Liver (tissue), 9 donors: ENCODE results near the gene IKBKE. TPM values are rescaled to one million over a fixed set of nuclear protein-coding genes. Genes with fewer than 3 reads are reported as not detected.

ENCODE experiments used
- DNase-seq: peaks from one replicate; pipeline ENCODE4 v3.0.0-alpha.2; 2017; ENCODE audit warnings: low spot score
- H3K27ac ChIP-seq, 2 donors: one replicate each; pipeline ENCODE4 v1.7.0; 2013; ENCODE audit warnings: inconsistent platforms in 2 of 2, low read length in 2 of 2, control low read depth in 1 of 2, low read depth in 1 of 2, mild to moderate bottlenecking in 1 of 2
- H3K27me3 ChIP-seq, 4 donors: one replicate each; pipeline versions ENCODE4 v1.6.1 to v1.7.0; 2013; ENCODE audit warnings: low read length in 3 of 4, inconsistent platforms in 1 of 4, mild to moderate bottlenecking in 1 of 4, moderate library complexity in 1 of 4; ENCODE audit not compliant: control insufficient read depth in 4 of 4, insufficient read depth in 4 of 4
- H3K36me3 ChIP-seq, 4 donors: one replicate each; pipeline versions ENCODE4 v1.6.1 to v1.7.0; 2013; ENCODE audit warnings: low read length in 3 of 4, mild to moderate bottlenecking in 3 of 4, low read depth in 1 of 4, moderate library complexity in 1 of 4; ENCODE audit not compliant: control insufficient read depth in 4 of 4, insufficient read depth in 3 of 4
- H3K4me1 ChIP-seq, 4 donors: one replicate each; pipeline versions ENCODE4 v1.6.1 to v1.7.0; 2013; ENCODE audit warnings: low read length in 3 of 4, mild to moderate bottlenecking in 3 of 4, moderate library complexity in 1 of 4; ENCODE audit not compliant: control insufficient read depth in 4 of 4, insufficient read depth in 4 of 4
- H3K4me3 ChIP-seq, 3 donors: one replicate each; pipeline versions ENCODE4 v1.6.1 to v1.7.0; 2013; ENCODE audit warnings: low read length in 3 of 3, control low read depth in 1 of 3, low read depth in 1 of 3, mild to moderate bottlenecking in 1 of 3
- H3K9ac ChIP-seq, 2 donors: one replicate each; pipeline ENCODE4 v1.7.0; 2013; ENCODE audit warnings: low read length in 2 of 2, mild to moderate bottlenecking in 2 of 2, moderate library complexity in 2 of 2, control low read depth in 1 of 2, low read depth in 1 of 2
- H3K9me3 ChIP-seq, 4 donors: one replicate each; pipeline versions ENCODE4 v1.6.1 to v1.7.0; 2013; ENCODE audit warnings: low read length in 3 of 4; ENCODE audit not compliant: control insufficient read depth in 4 of 4
- ATF3 ChIP-seq: IDR thresholded peaks from 2 replicates; pipeline ENCODE4 v1.6.1; 2016; ENCODE audit warnings: antibody characterized with exemption
- EGR1 ChIP-seq, 2 donors: IDR thresholded peaks; 2 replicates each; pipeline ENCODE4 v1.6.1; 2016 to 2018; ENCODE audit warnings: antibody characterized with exemption in 2 of 2, low read depth in 2 of 2
- FOXA1 ChIP-seq: IDR thresholded peaks from 2 replicates; pipeline ENCODE4 v1.6.1; 2016; ENCODE audit warnings: antibody characterized with exemption
- GABPA ChIP-seq, 2 donors: IDR thresholded peaks in 1 of 2; conservative IDR thresholded peaks in 1 of 2; 2 replicates each; pipeline ENCODE4 v1.6.1; 2016; ENCODE audit warnings: antibody characterized with exemption in 2 of 2, mild to moderate bottlenecking in 1 of 2, moderate library complexity in 1 of 2
- HNF4A ChIP-seq, 2 donors: conservative IDR thresholded peaks; 2 replicates each; pipeline ENCODE4 v1.6.1; 2016; ENCODE audit warnings: antibody characterized with exemption in 2 of 2, mild to moderate bottlenecking in 2 of 2
- HNF4G ChIP-seq: IDR thresholded peaks from 2 replicates; pipeline ENCODE4 v1.6.1; 2016; ENCODE audit warnings: antibody characterized with exemption
- JUND ChIP-seq, 2 donors: IDR thresholded peaks; 2 replicates each; pipeline ENCODE4 v1.6.1; 2016; ENCODE audit warnings: antibody characterized with exemption in 2 of 2
- MAX ChIP-seq: IDR thresholded peaks from 2 replicates; pipeline ENCODE4 v1.6.1; 2016; ENCODE audit warnings: antibody characterized with exemption
- NR2F2 ChIP-seq: IDR thresholded peaks from 2 replicates; pipeline ENCODE4 v1.6.1; 2016; ENCODE audit warnings: antibody characterized with exemption
- RAD21 ChIP-seq, 2 donors: IDR thresholded peaks; 2 replicates each; pipeline ENCODE4 v1.6.1; 2016; ENCODE audit warnings: antibody characterized with exemption in 2 of 2, mild to moderate bottlenecking in 2 of 2
- REST ChIP-seq: IDR thresholded peaks from 2 replicates; pipeline ENCODE4 v1.6.1; 2016; ENCODE audit warnings: antibody characterized with exemption, mild to moderate bottlenecking
- RXRA ChIP-seq, 2 donors: IDR thresholded peaks; 2 replicates each; pipeline ENCODE4 v1.6.1; 2017 to 2018; ENCODE audit warnings: antibody characterized with exemption in 2 of 2, mild to moderate bottlenecking in 1 of 2
- SP1 ChIP-seq: IDR thresholded peaks from 2 replicates; pipeline ENCODE4 v1.6.1; 2018; ENCODE audit warnings: antibody characterized with exemption, mild to moderate bottlenecking
- TAF1 ChIP-seq: conservative IDR thresholded peaks from 2 replicates; pipeline ENCODE4 v1.6.1; 2016; ENCODE audit warnings: antibody characterized with exemption, mild to moderate bottlenecking
- YY1 ChIP-seq: IDR thresholded peaks from 2 replicates; pipeline ENCODE4 v1.6.1; 2016; ENCODE audit warnings: antibody characterized with exemption, mild to moderate bottlenecking
- WGBS: extraction: QIAGEN DNeasy Blood & Tissue Kit; methylation state at CpG from one replicate; pipeline ENCODE4 v1.1.7; 2013; 5-methylcytosine and 5-hydroxymethylcytosine counted together
- polyA plus RNA-seq, 2 donors: library from polyadenylated mRNA; stranded (reverse) in 1 of 2; unstranded in 1 of 2; fragments of 200-250 nt in 1 of 2; fragments of >200 nt in 1 of 2; fragmentation: Nextera tagmentation in 1 of 2; extraction: Ambion mirVana in 1 of 2; gene quantifications; one replicate each; pipeline versions ENCODE4 v1.2.1 to v1.2.3, GENCODE V29; 2013 to 2015
- total RNA-seq, 2 donors: library from RNA; depleted of rRNA; stranded (reverse); fragments of >200 nt; gene quantifications; one replicate each; pipeline ENCODE4 v1.2.3, GENCODE V29; 2014
- donor health status: healthy.
- donor health status: healthy.
- donor health status: healthy.
- donor health status: healthy.
- donor health status: healthy.

The IKBKE gene
- total and polyA plus RNA-seq, 4 donors, result 0.81 to 3.9 (median 1.5) TPM

- no peak for DNase-seq
- H3K4me1 ChIP-seq, result peaks cover 4 to 37% (median 31%) of the 10 kb centered on the region in 4 donors
- H3K9me3 ChIP-seq, result no peaks in the 10 kb centered on the region
- no peaks in the 10 kb centered on the region for H3K36me3 ChIP-seq
- H3K9ac ChIP-seq, result peak overlapping the region in 1 of 2 donors; percentile 42
- no peak for TF ChIP-seq YY1
- no peak for TF ChIP-seq ATF3
- H3K4me3 ChIP-seq, result peak overlapping the region in 1 of 3 donors; percentile 9
- no peaks in the 10 kb centered on the region for H3K27me3 ChIP-seq
- WGBS, result 44% methylated on average over 18 of the region's 18 CpGs
- peak overlapping the region; percentile 48 to 67 for H3K27ac ChIP-seq
These were observed 47.9 kb downstream of the IKBKE start for GRCh38 chr1:206518206-206518605.

GRCh38 chr1:206518743-206519142 is 48.5 kb downstream of the IKBKE start:
- no peak overlapping the region for H3K4me3 ChIP-seq
- no peak for DNase-seq

GRCh38 chr1:206521127-206521526 is 50.9 kb downstream of the IKBKE start:
- DNase-seq, result no peak
- TF ChIP-seq GABPA (IDR thresholded peaks at IDR 0.05 in 1 of 2, conservative IDR thresholded peaks at IDR 0.05 in 1 of 2), result no peak
- no peak for TF ChIP-seq REST
- no peak for TF ChIP-seq YY1
- TF ChIP-seq SP1, result peak; percentile 23
- no peak for TF ChIP-seq MAX
- no peak for TF ChIP-seq NR2F2
- TF ChIP-seq FOXA1, result no peak
- TF ChIP-seq TAF1, result no peak
- TF ChIP-seq RAD21 (IDR thresholded peaks at IDR 0.05), result no peak
- no peak for TF ChIP-seq ATF3
- TF ChIP-seq HNF4G, result no peak
- TF ChIP-seq JUND (IDR thresholded peaks at IDR 0.05), result no peak
- peak in 1 of 2 donors; percentile 16 for TF ChIP-seq HNF4A (conservative IDR thresholded peaks at IDR 0.05)
- TF ChIP-seq RXRA (IDR thresholded peaks at IDR 0.05), result peak; percentile 54 to 66

More at GRCh38 chr1:206518743-206519142, 48.5 kb downstream of the IKBKE start:
- peak overlapping the region; percentile 31 to 67 for H3K27ac ChIP-seq
- H3K36me3 ChIP-seq, result no peaks in the 10 kb centered on the region
- TF ChIP-seq EGR1 (IDR thresholded peaks at IDR 0.05; ENCODE audit: low read depth in 2 of 2), result no peak
- TF ChIP-seq RAD21 (IDR thresholded peaks at IDR 0.05), result no peak
- no peak for TF ChIP-seq FOXA1
- no peak for TF ChIP-seq JUND (IDR thresholded peaks at IDR 0.05)
- TF ChIP-seq HNF4A (conservative IDR thresholded peaks at IDR 0.05), result no peak
- no peak for TF ChIP-seq SP1
- TF ChIP-seq RXRA (IDR thresholded peaks at IDR 0.05), result no peak
- TF ChIP-seq ATF3, result no peak
- peak overlapping the region in 1 of 2 donors; percentile 42 for H3K9ac ChIP-seq
- peaks cover 4 to 36% (median 30%) of the 10 kb centered on the region in 4 donors for H3K4me1 ChIP-seq
- no peaks in the 10 kb centered on the region for H3K9me3 ChIP-seq
- no peaks in the 10 kb centered on the region for H3K27me3 ChIP-seq
- 70% methylated on average over 6 of the region's 6 CpGs for WGBS

More at GRCh38 chr1:206521127-206521526, 50.9 kb downstream of the IKBKE start:
- Histone ChIP-seq H3K27me3 (no peaks in the 10 kb centered on the region), H3K9ac (no peak overlapping the region), H3K4me1 (peaks cover 9 to 48% (median 34%) of the 10 kb centered on the region in 4 donors), H3K4me3 (no peak overlapping the region), H3K36me3 (no peaks in the 10 kb centered on the region), H3K9me3 (no peaks in the 10 kb centered on the region), H3K27ac (no peak overlapping the region)
- 55% methylated on average over 5 of the region's 5 CpGs for WGBS
